AG04450 (cell line): ENCODE results near the gene TEC. TPM values are rescaled to one million over a fixed set of nuclear protein-coding genes. Genes with fewer than 3 reads are reported as not detected.
A peak's percentile ranks its signal among the peaks of the same experiment; 100 is the strongest.

Experiments used
- CTCF ChIA-PET: fragments of 300-600, 350-600 bp; formaldehyde crosslinking; extraction: SDS; loops from one replicate; lab custom pipeline; 2022; ENCODE audit warnings: antibody characterized with exemption, inconsistent platforms; lab: Charles Lee
- POLR2A ChIA-PET: fragments of 350-600 bp; formaldehyde crosslinking; extraction: SDS; loops from one replicate; lab custom pipeline; 2021; ENCODE audit warnings: antibody characterized with exemption, inconsistent platforms; lab: Yijun Ruan, JAX
- DNase-seq: peaks from one replicate; pipeline ENCODE4 v3.0.0-alpha.2; 2011; ENCODE audit warnings: low read depth, low spot score
- H3K27ac ChIP-seq: one replicate; pipeline ENCODE4 v1.5.1; 2012; ENCODE audit warnings: low read depth, low read length, control low read depth
- H3K27me3 ChIP-seq: one replicate; pipeline ENCODE4 v1.6.0; 2012; ENCODE audit warnings: low read length; ENCODE audit not compliant: control insufficient read depth, insufficient read depth
- H3K4me3 ChIP-seq: 2 replicates; pipeline ENCODE4 v1.5.1; 2011; ENCODE audit warnings: mild to moderate bottlenecking, low read depth, low read length, control low read depth
- H3K9me3 ChIP-seq: 2 replicates; pipeline ENCODE4 v1.5.1; 2012; ENCODE audit warnings: low read length; ENCODE audit not compliant: control insufficient read depth, insufficient read depth
- polyA plus RNA-seq: library from polyadenylated mRNA; depleted of rRNA; stranded (reverse); fragments of >200 nt; gene quantifications from 2 replicates; pipeline ENCODE4 v1.2.3, GENCODE V29; 2011
- TF ChIP-seq, protein P1 (sequence below): IDR thresholded peaks from 2 replicates; pipeline ENCODE4 v1.5.1; 2011; ENCODE audit warnings: low read depth, low read length, control low read depth, inconsistent platforms

TEC gene
- polyA plus RNA-seq, 1 experiment, result 0.21 TPM

DNA sequence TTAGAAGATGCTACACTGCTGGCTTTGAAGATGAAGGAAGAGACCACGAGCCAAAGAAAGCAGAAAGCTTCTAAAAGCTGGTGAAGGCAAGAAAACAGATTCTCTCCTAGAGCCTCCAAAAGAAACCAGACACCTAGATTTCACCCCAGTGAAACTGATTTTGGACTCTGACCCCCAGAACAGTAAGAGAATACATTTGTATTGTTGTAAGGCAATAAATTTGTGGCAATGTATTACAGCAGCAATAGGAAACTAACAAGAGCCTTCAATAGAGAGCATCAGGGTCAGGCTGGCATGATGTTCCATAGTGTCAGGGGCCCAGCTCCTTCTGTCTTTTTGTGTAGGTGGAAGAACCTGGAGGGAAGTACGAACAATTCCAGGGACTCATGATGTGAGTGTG, 6.0 kb upstream of the TEC start:
- CTCF ChIA-PET, result interaction anchor here (0.6 to 1.8 kb wide), 4 partner anchors 15 to 201 kb away, joined by 4 to 8 read pairs (median 4); no protein-coding TSS in a partner anchor
- no peaks in the 10 kb centered on the region for H3K9me3 ChIP-seq
- POLR2A ChIA-PET, result no interaction called here
- no peak overlapping the region for H3K4me3 ChIP-seq
- peaks cover 5% of the 10 kb centered on the region for H3K27me3 ChIP-seq
- TF ChIP-seq, protein P1, sequence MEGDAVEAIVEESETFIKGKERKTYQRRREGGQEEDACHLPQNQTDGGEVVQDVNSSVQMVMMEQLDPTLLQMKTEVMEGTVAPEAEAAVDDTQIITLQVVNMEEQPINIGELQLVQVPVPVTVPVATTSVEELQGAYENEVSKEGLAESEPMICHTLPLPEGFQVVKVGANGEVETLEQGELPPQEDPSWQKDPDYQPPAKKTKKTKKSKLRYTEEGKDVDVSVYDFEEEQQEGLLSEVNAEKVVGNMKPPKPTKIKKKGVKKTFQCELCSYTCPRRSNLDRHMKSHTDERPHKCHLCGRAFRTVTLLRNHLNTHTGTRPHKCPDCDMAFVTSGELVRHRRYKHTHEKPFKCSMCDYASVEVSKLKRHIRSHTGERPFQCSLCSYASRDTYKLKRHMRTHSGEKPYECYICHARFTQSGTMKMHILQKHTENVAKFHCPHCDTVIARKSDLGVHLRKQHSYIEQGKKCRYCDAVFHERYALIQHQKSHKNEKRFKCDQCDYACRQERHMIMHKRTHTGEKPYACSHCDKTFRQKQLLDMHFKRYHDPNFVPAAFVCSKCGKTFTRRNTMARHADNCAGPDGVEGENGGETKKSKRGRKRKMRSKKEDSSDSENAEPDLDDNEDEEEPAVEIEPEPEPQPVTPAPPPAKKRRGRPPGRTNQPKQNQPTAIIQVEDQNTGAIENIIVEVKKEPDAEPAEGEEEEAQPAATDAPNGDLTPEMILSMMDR, result no peak
- no peak overlapping the region for H3K27ac ChIP-seq
- DNase-seq, result no peak

DNA sequence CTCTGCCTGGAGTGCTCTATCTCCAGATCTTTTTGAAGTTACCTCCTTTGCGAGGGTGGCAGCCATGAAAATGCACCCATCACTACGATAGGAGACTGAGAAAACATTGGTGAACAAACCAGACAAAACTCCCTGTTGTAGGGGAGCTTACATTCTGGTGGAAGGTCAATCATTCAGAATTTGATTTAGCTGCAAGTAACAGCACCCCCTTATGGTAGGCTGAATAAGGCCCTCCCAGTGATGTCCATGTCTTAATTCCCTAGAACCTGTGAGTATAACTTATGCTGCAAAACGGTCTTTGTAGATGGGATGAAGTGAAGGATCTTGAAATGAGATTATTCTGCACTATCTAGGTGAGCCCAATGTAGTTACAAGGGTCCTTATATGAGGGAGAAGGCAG, 5.6 kb upstream of the TEC start:
- DNase-seq, result no peak
- ChIA-PET CTCF (interaction anchor here (1.2 to 1.8 kb wide), 4 partner anchors 15 to 271 kb away, joined by 3 to 8 read pairs (median 4); no protein-coding TSS in a partner anchor), POLR2A (no interaction called here)
- TF ChIP-seq, protein P1, result peak; percentile 52
- Histone ChIP-seq H3K27me3 (peaks cover 5% of the 10 kb centered on the region), H3K27ac (no peak overlapping the region), H3K9me3 (no peaks in the 10 kb centered on the region), H3K4me3 (no peak overlapping the region)

DNA sequence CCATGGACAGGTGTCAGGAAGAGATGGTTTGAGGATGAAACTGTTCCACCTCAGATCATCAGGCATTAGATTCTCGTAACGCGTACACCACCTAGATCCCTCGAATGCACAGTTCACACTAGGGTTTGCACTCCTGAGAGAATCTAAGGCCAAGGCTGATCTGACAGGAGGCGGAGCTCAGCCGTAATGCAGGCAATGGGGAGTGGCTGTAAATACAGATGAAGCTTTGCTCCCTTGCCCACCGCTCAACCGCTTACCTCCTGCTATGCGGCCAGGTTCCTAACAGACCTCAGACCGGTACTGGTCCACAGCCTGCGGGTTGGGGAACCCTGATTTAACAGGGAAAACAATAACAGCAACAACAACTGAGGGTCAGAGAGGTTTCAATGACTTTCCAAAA, 2.0 kb upstream of the TEC start:
- Histone ChIP-seq H3K4me3 (no peak overlapping the region), H3K27ac (no peak overlapping the region), H3K27me3 (peaks cover 5% of the 10 kb centered on the region), H3K9me3 (no peaks in the 10 kb centered on the region; the same call in 1 of the 2 replicates)
- ChIA-PET POLR2A (no interaction called here), CTCF (no interaction called here)
- TF ChIP-seq, protein P1, result no peak
- DNase-seq, result no peak

DNA sequence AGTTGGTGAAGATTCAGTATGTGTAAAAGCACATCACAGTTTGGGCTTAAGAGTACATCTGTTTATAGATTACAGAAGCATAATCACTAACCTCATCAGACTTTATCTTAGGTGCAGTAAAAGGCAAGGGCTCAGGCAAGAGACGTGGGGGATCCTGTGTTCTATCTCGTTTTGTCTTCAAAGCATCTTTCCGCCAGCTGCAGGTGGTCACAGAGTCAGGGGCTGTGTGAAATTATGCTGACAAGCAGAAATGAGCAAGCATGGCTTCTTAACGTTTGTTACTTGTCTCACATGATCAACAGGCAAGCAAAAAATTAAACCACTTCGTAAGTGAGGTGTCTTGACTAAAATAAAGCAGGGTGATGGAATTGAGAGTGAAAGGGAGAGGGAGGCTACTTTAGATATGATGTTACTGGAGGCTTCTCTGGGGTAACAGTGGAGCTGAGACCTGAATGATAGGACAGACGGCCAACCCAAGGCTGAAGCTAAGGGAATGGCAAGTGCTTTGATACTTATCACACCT, 1.4 kb upstream of the TEC start:
- H3K9me3 ChIP-seq, result no peaks in the 10 kb centered on the region; the same call in 1 of the 2 replicates
- ChIA-PET POLR2A (no interaction called here), CTCF (no interaction called here)
- TF ChIP-seq, protein P1, result no peak
- no peak overlapping the region for H3K27ac ChIP-seq
- H3K27me3 ChIP-seq, result peaks cover 5% of the 10 kb centered on the region
- no peak for DNase-seq
- no peak overlapping the region for H3K4me3 ChIP-seq

DNA sequence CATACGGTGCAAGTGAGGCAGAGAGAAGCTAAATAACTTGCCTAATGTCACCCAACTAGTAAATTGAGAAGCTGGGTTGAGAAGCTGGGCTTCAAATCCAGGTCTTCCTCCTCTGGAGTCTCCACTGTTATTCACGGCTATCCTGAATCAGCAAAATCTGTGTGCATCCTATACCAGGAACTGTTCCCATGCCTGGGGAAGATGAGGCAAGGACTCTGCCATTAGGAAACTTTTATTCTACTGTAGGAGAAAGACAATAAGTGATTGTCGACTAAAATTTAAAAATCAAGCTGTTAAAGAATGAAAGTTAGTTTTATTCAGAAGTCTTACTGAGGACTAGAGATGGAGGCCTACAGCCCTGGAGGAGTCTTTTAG, 872 bp upstream of the TEC start:
- Histone ChIP-seq H3K27ac (no peak overlapping the region), H3K4me3 (no peak overlapping the region), H3K27me3 (peaks cover 5% of the 10 kb centered on the region), H3K9me3 (no peaks in the 10 kb centered on the region; the same call in 1 of the 2 replicates)
- POLR2A ChIA-PET, result no interaction called here
- CTCF ChIA-PET, result no interaction called here
- TF ChIP-seq, protein P1, result no peak
- no peak for DNase-seq
